ENCODE measurements around the gene MED9. TPM values are rescaled to one million over a fixed set of nuclear protein-coding genes. Genes with fewer than 3 reads are reported as not detected.

The MED9 gene
- total RNA-seq, 1 experiment from 2014 or later, result 28.3 TPM

DNA sequence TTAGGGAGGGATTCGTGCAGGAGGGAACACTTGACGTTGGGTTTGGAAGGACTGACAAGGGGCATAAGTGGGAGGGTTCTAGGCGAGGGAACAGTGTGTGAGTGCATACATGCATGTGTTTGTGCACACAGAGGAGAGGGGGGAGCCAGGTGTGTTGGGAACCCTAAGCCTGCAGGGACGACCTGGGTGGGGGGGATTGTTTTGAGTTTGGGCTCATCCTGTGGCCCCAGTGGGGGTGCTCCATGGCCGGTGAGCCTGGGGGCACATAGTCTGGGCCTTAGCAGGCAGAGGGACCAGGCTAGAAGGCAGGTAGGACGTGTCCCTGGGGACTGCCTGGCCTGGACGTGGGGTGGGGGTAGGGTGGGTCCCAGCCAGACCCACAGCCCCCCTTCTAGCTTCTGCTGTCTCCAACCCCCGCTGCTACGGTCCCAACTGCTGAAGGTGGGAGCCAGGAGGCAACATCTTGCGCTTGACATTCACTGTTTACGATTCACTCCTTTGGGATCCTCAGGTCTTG lies 31.3 kb downstream of the MED9 start:
- no peak overlapping the region for H3K27ac ChIP-seq (ENCODE audit: low read length)
- TF ChIP-seq EZH2phosphoT487 (IDR thresholded peaks at IDR 0.05; ENCODE audit: borderline replicate concordance, low read length) (no peak), EZH2 (IDR thresholded peaks at IDR 0.05; ENCODE audit: low read length, unreplicated experiment) (no peak)
- TF ChIP-seq, protein P1, sequence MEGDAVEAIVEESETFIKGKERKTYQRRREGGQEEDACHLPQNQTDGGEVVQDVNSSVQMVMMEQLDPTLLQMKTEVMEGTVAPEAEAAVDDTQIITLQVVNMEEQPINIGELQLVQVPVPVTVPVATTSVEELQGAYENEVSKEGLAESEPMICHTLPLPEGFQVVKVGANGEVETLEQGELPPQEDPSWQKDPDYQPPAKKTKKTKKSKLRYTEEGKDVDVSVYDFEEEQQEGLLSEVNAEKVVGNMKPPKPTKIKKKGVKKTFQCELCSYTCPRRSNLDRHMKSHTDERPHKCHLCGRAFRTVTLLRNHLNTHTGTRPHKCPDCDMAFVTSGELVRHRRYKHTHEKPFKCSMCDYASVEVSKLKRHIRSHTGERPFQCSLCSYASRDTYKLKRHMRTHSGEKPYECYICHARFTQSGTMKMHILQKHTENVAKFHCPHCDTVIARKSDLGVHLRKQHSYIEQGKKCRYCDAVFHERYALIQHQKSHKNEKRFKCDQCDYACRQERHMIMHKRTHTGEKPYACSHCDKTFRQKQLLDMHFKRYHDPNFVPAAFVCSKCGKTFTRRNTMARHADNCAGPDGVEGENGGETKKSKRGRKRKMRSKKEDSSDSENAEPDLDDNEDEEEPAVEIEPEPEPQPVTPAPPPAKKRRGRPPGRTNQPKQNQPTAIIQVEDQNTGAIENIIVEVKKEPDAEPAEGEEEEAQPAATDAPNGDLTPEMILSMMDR (conservative IDR thresholded peaks at IDR 0.05; ENCODE audit: low read depth, low read length), result no peak
- H3K4me3 ChIP-seq (ENCODE audit: low read length), result no peak overlapping the region
- no peaks in the 10 kb centered on the region for H3K27me3 ChIP-seq (ENCODE audit: low read length)
- peaks cover 8% of the 10 kb centered on the region; the same call in 1 of the 2 replicates for H4K20me1 ChIP-seq (ENCODE audit: low read length)
- no peak for DNase-seq
- H3K4me1 ChIP-seq (ENCODE audit: insufficient read depth, low read length), result peaks cover 29% of the 10 kb centered on the region
- H3K36me3 ChIP-seq (ENCODE audit: low read depth, low read length), result no peaks in the 10 kb centered on the region
- no peaks in the 10 kb centered on the region for H3K79me2 ChIP-seq (ENCODE audit: low read length)
- CTCF ChIA-PET, result no interaction called here
- H3K9ac ChIP-seq (ENCODE audit: low read length), result no peak overlapping the region
- H3F3A ChIP-seq (ENCODE audit: low read length, unreplicated experiment), result no peaks in the 10 kb centered on the region
- POLR2A ChIA-PET (ENCODE audit: unreplicated experiment), result no interaction called here
- BruUV-seq (replicated peaks), result no TSS peak
- H3K9me2 ChIP-seq (replicated peaks; ENCODE audit: low read length), result no peaks in the 10 kb centered on the region
- ATAC-seq, result no peak
- no peak overlapping the region for H3K4me2 ChIP-seq (ENCODE audit: low read length)
- no peak overlapping the region for H2AFZ ChIP-seq (ENCODE audit: low read length)
- no peaks in the 10 kb centered on the region for H3K9me3 ChIP-seq (ENCODE audit: low read length)
- intact Hi-C loops (cut with micrococcal nuclease), result no loop called here

DNA sequence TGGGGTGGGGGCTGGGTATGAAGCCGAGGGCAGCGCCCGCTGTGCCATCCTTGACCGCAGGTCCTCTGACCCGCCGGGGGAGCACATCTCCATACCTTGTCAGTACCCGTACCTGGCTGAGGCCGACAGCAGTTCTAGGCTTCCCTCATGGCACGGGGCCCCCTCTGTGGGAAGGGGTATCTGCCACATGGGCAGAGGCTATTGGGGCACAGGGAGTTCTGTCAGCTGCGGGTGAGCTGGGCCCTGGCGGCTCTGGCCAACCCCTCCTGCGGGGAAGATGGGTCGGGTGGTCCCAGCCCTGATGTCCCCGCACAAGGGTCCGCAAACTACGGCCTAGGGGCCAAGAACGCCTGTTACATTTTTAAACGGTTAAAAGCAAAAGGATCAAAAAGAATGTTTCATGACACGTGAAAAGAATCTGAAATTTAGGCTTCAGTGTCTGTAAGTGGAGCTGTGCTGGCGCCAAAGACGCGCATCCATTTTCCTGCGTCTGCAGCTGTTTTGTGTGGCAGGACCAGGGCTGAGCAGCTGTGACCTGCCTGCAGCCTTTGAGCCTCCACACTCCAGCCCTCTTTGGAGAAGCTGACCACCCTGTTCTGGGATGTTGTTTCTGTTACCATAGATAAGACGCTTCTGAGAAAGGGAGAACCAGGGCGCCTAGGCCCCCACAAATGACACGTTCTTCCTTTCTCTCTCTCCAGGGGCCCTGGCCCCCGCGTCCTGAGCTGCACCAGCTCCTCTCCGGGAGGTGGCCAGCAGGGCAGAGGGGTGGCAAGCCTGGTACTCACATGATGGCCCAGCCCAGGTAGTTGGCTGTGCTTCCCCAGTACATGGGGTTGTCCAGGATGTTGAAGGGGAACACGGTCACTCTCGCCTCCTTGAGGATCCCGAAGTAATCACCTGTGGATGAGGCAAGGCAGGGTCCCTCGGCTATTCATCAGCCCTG lies 32.1 kb downstream of the MED9 start:
- intact Hi-C loops (cut with micrococcal nuclease), result no loop called here
- no peaks in the 10 kb centered on the region for H3K9me3 ChIP-seq (ENCODE audit: low read length)
- no peaks in the 10 kb centered on the region for H3F3A ChIP-seq (ENCODE audit: low read length, unreplicated experiment)
- TF ChIP-seq EZH2phosphoT487 (IDR thresholded peaks at IDR 0.05; ENCODE audit: borderline replicate concordance, low read length), result no peak
- no peak for TF ChIP-seq EZH2 (IDR thresholded peaks at IDR 0.05; ENCODE audit: low read length, unreplicated experiment)
- TF ChIP-seq, protein P1 (conservative IDR thresholded peaks at IDR 0.05; ENCODE audit: low read depth, low read length), result no peak
- peaks cover 8% of the 10 kb centered on the region; the same call in 1 of the 2 replicates for H4K20me1 ChIP-seq (ENCODE audit: low read length)
- DNase-seq, result no peak
- H3K4me3 ChIP-seq (ENCODE audit: low read length), result no peak overlapping the region
- CTCF ChIA-PET, result no interaction called here
- H3K4me2 ChIP-seq (ENCODE audit: low read length), result no peak overlapping the region
- POLR2A ChIA-PET (ENCODE audit: unreplicated experiment), result no interaction called here
- H3K27ac ChIP-seq (ENCODE audit: low read length), result no peak overlapping the region
- H3K4me1 ChIP-seq (ENCODE audit: insufficient read depth, low read length), result peaks cover 29% of the 10 kb centered on the region
- ATAC-seq, result no peak
- H3K36me3 ChIP-seq (ENCODE audit: low read depth, low read length), result no peaks in the 10 kb centered on the region
- H3K9ac ChIP-seq (ENCODE audit: low read length), result no peak overlapping the region
- no peaks in the 10 kb centered on the region for H3K27me3 ChIP-seq (ENCODE audit: low read length)
- no peaks in the 10 kb centered on the region for H3K79me2 ChIP-seq (ENCODE audit: low read length)
- no TSS peak for BruUV-seq (replicated peaks)
- H2AFZ ChIP-seq (ENCODE audit: low read length), result no peak overlapping the region
- H3K9me2 ChIP-seq (replicated peaks; ENCODE audit: low read length), result no peaks in the 10 kb centered on the region

Measured in PC-3 (cell line).